ENCODE results near the gene C4orf50.

Gene C4orf50

DNA sequence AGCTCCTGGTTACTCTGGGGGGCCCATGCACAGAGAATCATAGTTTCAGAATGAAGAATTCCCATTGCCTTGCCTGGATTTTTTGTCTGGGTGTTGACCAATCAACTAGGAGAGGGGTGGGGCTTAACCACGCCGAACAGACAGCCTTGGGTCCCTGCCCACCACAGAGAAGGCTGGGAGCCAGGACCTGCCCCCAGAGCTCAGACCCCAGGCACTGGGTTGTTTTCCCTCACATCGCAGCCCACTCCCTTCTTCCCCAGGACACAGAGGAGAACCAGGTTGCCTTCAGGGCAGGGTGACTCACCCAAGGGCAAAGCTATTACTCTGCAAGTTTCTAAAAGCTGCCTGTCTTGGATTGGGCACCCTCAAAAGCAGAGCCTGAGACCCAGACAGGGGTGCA, 102.0 kb downstream of the C4orf50 start:
- no peak for DNase-seq

DNA sequence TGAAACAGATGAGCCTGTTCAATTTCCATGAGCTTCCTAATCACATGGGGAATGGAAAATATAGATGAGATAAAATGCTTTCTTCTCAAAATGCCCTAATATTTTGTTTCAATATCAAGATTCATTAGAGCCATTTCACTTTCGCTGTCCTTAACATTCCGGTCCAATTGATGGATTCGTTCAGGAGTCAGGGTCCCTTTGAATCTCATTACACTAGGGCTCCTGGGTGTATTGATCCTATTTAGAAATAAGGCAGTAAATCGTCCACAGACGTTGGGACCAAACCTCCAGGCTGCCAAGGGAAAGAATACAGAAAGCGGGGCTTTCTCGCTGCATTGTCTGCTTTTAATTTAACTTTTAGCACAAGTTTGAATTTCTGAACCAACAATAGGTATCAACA, 104.8 kb downstream of the C4orf50 start:
- DNase-seq: no peak

DNA sequence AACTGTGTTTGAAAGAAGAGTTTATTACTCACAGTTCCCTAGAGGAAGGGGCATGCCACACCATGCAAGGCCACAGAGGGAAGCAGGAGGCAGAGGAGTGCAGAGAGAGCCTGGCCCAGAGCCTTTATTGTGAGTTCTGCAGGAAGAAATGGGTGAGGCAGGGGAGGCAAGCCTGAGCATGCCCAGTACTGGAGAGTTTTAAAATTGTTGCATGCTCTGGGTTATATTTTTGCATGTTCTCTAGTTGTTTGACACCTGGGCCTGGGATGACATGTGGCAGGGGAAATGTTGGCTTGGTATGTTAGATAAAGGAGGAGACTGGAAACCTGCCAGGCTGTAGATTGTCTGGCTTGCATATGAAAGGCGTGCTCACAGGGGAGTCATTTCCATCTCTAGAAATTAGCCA, 105.6 kb downstream of the C4orf50 start:
- DNase-seq: no peak

DNA sequence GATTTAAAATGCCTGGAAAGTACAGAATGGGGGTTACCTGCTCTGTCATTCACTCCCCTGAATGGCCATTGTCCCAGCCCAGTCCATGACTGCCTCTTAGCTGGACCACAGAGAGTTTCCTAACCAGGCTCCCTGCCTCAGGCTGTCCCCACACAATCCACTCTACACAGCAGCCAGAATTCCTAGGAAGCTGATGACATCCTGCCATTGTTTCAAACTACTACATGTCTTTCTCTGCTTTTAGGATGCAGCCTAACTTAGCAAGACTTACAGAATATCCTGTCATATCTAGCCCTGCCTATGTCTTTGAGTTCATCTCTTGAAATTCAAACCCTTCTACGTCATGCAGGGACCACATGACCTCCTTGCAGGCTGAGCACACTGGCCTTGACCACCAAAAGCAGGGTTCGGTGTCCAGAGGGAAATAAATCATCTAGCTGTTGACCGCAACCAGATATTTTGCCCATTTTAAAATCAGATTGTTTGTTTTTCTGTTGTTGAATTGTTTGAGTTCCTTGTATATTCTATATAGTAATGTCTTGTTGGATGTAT, 109.3 kb downstream of the C4orf50 start:
- DNase-seq: no peak

DNA sequence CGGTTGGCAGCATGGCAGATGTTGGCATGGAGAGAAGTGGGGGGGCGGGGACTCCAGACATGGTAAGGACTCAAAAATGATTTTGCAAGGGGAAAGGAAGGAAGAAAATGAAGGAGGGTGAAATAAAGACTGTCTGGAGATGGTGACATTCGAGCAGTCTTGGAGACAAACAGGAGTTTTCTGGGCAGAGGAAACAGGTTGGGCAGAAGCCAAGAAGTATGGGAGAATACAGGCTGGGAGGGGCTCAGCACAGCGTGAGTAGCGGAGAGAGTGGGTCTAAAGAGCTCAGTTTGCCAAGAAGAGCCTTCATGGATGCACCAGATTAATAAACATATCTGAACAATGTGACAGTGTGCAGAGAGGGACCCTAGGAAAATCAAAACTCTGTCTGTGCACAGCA, 112.0 kb downstream of the C4orf50 start:
- DNase-seq: no peak

DNA sequence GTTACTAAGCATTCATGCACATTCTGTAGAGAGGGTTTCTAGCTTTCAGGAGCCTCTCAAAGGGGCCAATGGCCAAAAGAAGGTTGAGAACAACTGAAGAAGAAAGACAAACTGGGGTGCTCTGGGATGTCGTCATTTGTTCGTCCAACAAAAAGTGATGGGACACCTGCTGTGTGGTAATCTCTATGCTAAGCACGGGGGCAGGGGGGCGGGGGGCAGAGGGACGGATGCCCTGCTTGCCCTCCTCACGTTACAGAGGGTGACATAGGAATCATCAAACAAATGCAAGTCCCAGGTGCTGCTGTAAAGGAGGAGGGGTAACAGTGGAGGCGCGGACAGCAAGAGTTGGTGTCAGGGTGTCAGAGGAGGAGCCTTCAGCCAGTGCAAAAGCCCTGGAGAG, 112.5 kb downstream of the C4orf50 start:
- DNase-seq: no peak

DNA sequence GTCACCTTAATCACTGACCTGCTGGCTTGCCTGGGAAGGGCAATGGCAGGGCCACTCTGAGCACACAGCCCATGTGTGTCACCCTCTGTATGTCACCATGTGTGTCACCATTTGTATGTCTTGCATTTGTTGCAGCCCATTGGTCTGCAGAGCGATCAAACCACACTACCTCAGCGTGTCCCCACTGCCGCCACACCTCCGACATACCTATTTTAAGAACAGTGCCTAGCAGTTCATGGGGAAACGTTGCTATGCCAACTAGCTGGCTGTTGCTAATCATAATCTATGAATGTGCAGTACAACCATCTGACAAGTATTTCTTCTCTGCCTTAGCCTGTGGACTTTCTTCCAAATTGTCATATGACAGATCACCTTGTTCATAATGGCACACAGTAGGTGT, 117.4 kb downstream of the C4orf50 start:
- DNase-seq: no peak

DNA sequence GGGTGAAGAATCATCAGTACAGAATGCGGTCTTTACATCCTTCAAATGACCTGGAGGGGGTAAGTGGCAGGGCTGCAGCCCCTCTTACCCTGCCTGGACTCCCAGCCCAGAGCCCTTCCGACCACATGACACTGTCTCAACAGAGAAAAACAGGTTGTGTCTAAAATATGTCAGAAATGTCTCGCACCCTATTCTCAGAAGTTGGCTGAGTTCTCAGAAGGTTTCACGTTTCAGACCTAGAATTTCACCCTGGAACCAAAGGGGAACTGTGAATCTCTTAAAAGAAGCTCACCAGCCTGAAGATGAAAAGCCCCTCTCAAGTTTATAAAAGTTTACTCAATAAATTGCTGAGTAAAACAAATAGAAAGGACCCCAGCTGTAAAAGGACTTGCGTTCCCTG, 118.3 kb downstream of the C4orf50 start:
- no peak for DNase-seq

DNA sequence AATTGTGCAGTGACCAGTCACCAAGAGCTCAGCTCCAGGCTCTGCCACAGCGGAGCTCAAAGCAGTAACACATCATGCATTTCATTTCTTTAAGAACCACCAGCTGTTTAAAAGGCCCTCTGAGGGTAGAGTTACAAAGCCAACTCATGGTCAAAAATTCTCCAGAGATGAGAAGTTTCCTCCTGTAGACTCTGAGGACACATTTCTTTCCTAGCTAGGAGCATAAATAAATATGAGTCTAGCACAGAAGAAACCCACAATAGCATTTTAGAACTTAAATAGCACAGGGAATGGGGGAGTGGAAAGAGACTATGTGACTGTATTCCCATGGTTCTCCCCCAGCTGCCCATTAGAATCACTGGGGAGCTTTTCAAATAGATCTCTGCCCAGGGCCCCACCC, 118.8 kb downstream of the C4orf50 start:
- DNase-seq: no peak

DNA sequence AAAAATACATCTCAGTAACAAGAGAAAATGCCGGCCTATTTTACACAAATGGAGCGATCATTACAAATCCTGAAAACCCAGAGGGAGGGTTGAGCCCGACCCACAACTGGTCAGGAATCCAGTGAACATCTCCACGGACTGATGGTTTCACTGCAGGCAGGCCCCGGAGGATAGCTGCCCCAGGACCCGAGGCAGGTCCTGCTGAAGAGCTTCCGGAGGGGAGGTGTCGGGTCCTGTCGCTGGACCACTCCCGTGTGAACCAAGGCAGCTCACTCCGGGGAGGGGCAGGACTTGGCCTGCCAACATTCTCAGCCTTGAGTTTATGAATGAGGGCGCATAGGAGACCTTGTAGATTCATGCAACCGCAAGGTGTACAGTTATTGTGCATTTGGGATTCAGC, 120.6 kb downstream of the C4orf50 start:
- DNase-seq: no peak

DNA sequence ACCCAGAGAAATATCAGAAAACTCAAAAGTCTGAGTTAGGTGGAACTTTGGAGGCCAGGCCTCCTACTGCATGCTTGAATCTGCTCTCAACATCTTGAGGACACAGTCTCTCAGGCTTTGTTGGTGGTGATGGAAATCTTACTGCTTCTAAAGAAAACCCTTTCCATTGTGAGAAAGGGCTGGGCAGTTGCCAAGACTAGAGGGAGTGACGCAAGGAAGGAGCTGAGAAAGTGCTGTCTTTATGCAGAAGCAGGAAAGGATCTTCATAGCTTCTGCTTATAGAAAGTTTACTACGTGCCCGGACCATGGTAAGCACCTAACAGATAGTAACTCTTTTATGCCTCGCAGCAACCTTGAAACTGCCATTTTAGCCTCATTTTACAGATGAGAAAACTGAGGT, 122.9 kb downstream of the C4orf50 start:
- no peak for DNase-seq

DNA sequence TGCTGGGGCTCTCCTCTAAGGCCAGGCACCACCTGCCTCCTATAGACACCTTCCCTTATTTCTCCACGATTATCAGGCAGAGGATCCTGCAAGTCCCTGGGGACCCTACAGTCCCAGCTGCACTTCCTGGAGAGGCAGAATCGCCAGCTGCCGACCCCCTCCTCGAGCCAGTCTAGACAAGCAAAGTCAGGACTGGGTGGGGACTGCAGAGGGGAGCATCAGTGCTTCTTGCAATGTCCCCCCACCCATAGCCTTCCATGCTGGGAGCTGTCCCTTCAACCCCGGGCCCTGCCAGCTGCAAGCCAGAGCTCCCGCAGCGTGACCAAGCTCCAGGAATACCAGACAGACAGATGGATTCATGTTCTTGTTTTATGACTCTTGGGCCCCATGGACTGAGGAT, 124.0 kb downstream of the C4orf50 start:
- no peak for DNase-seq

DNA sequence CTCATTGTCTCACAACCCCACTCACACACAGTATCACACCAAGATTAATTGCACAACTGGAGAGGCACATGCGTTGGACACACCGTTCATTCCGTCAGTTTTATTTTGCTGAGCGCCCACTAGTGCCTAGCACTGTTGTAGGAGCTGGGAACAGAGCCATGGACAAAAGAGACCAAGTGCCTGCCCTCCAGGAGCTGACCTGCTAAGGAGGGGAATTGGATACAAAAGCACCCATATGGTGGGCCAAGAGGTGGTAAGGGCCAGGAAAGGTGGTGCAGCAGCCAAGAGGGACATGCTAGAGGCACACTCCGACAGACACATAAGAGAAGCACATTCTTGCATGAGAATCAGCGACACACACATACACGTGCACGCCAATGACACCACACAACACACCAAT, 124.6 kb downstream of the C4orf50 start:
- DNase-seq: no peak

DNA sequence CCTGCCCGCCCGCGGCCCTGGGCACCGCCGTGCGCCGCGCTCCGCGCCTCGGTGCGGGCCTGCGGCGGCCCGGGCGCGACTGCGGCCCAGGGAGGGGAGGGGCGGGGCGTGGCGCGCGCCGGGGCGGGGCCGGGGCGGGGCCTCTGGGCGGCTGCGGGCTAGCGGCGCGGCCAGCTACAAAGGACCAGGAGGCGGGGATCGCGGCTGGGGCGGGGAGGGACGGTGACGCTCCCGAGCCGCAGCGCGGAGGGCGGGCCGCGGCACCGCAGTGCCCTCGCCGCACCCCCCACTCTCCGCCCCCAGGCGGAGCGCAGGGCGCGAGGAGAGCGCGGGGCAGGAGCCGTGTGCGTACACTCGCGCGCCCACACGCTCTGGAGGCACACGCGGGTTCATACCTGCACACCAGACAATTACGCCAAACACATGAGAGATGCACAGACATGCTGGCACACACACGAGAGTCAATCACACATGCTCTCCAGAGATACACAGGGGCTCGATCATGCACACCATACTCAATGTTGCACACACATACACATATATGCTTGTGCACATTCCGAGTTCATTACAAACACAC, 125.1 kb downstream of the C4orf50 start, which contains the start of gene CRMP1:
CRMP1 (minus strand) TSS at position 83 of the 577 bp plus-strand sequence. CDS start 117 bp downstream, outside the sequence.
- no peak for DNase-seq

DNA sequence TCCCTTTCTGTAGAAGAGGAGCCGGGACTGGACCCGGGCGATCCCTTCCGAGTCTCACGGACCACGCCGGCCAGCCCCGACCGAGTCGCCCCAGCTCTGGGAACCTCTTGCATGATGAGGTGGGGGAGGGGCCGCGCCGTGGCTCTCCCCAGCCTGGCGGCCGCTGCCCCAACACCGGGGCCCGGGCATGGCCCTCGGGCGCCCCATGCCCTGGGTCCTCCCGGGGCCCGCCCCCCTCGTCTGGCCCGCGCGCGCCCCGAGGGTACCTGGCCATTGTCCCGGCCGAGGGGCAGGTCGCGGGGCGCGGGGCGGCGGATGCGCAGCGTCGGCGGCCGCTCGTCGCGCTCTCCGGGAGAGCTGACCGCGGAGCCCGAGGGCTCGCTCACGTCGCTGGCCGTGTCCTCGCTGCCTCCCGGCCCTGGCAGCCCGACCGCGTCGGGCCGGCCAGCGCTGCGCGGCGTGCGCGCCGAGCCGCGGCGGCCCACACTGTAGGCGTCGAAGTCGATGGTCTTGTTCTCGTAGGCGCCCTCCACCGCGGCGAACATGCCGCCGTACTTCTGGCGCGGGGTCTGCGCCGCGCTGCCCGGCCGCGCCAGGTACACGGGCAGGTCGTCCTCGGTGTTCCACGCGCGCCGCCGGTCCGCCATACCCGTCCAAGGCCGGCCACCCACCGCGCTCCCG, 125.8 kb downstream of the C4orf50 start:
- DNase-seq: no peak

DNA sequence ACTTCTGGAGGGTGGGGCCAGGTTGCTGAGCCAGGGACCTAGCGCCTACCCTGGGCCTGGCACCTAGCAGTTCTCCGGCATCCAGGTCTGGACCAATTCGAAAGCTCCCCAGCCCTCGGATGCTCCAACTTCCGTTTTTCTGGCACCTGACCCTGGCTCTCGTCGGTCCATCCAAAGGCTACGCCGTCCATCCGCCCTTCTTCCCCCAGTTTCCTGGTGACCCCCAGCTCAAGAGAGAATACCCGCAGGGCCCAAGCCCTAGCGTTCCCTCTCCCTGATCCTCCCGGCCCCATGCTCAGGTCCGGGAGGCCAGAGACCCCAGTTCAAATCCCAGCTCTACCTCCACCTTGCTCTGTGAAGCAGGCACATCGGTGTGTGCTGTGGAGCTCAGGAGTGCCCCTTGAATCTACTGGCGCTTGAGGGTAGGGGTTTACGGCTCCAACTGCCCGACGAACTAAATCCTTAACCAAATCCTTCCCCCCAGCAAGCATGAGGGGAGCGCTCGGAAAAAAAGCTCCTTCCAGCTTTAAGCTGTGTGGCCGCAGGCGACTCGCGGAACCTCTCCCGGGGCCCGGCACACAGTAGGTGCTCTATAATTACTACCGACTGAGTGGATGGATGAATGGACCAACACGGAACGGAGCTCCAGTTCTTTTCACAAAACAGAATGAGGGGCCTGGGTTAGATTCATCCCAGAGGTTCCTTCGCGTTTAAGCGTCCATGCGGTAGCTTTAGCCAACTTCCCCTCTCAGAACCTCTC, 126.5 kb downstream of the C4orf50 start:
- DNase-seq: no peak

DNA sequence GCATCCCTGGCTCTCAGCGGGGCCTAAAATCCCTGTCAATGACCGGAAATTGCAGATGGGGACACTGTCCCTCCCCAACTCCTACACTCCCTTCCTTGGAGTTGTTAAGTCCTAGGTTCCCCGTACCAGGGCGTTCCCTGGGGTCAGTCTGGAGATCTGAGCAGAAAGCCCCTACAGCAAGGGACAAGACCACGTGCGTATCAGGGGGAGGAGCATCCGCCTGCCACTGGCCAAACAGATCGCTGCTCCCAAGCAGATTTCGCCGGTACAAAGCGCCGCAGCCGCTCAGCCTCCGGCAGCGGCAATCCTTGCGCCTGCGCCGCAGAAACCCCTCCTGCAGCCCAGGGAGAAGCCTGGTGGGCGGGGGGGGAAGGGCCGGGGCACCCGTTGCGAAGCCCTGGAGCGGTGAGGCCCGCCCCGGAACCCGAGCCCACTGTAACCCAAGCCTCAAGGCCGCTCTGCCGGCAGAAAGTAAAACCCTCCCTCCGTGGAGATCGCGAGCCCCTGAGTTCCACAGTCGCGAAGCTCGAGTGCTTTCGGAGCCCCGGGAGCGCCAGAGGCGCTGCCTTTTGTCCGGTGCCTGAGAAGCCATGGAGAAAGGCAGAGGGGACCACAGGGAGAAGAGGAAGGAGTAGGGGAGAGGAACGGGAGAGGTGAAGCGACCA, 128.0 kb downstream of the C4orf50 start:
- peak; percentile 11 for DNase-seq

DNA sequence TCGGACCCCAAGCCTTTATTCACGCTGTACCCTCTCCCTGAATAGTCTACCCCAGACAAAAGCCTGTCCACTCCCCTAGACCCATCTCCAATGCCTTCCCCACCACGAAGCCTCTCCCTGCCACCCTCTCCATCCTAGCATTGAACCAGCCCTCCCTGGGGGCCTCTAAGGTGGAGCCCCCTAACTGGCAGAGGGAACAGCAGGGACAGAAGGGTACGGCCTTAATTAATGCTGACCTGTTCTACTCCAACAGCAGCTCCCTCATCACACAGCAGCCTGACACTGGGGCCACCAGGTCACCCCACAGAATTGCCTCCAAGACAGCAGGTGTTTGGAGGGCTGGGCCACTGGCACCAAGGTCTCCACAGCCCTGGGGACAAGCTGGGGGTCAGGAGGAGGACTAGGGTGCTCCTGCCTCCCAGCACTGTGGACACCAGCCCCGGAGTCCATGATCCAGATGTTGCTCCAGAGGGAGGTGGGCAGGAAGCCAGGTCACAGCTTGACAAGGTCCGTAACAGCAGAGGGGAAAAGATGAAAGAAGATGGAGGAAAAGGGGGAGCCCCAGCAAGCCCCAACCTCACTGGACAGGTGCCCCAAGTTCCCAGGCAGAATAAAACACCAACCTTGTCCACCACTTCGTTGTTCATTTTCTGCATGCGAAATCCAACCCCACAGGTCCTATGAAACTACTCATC, 129.1 kb downstream of the C4orf50 start:
- no peak for DNase-seq

DNA sequence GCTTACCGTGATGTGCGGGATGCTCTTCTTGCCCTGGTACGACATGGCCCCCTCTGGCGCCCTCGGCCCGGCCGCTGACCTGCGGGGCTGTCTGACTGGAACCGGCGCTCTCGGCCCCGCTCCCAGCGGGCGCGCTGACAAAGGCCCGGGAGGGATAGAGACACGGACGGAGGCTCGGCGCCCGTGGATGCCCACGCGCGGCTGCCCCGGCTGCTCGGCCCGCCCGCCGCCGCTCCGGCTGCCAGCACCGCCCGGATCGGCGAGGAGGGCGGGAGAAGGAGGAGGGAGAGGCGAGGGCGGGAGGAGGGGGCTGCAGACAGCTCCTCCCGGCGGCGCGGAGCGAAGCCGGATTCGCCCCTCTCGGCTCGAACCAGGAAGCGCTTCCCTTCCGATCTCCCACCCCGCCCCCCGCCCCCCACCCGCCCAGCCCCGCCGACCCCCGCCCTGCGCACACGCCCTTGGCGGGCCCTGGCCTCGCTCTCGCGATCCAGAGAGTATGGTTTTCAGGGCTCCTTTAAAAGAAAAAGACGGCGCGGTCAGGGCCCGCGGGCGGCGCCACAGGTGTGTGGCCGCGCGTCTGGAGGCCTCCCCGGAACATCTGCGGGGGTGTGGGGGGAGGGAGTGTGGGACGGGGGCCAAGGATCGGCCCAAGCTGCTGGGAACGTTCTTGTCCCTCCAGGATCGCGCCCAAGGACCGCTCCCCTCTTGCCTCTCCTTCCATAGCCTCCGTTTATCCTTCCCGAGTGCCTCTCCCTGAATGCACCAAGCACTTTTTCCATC, 129.8 kb downstream of the C4orf50 start:
- DNase-seq: no peak

DNA sequence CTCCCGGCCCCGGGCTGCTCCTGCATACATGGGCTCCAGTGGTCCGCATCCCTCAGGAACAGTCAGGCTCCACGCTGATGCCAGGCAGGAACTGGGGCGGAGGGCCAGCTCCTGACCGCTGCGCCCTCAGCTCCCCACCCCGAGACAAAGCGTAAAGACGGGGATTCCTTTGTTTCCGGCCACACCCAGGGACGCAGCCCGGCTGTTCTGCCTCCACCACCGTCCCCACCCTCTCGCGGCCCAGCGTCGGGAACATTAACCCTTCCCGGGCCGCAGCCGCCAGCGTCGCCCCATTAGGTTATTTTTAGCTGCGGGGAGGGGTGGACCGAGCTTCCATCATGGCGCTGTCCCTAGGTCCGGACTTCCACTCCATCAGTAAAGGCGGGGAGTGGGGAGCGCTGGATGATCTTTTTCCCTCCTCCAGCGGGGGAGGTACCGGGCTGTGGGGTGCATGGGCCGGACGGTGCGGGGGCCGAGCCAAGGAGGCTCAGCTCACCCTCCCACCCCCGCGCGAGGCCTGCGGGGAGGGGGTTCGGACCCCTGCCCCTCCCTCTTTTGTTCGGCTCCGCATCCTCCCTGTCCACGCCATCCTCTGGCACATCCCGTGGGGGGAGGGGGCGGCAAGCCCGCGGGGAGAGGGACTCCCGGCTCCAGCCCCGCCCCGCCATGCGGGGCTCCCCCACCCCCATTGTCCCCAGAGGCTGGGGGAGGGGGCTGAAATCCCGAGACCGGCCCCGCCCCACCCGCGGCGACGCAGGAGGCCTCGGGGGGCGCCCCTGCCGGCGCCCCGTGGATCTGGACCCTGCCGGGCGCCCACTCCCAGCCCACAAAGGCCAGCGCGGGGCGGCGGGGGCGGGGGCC, 130.6 kb downstream of the C4orf50 start:
- DNase-seq: no peak

DNA sequence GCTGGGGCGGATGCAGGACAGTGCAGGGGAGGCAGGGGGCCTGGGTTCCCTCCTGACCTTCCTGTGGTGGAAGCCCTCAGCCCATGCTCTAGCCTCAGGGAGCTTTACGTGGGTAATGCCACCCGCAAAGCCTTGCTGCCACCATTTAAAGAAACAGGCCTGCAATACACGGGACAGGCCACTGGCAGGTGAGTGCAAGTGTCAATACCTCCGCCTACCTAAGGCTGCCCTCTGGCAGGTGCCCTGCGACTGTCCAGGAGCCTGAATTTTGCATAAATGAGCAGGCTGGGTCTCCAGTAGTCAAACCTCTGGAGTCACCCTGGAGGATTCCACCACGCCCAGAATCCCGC, 131.2 kb downstream of the C4orf50 start:
- DNase-seq: no peak

Measured in stimulated activated CD4-positive, alpha-beta T cell treated with anti-CD3 and anti-CD28 coated beads, Interleukin-15, amount 100 ng/mL, for 24 hours (primary cell).